Gastrocnemius medialis (tissue), 4 donors: ENCODE results near the gene SFXN3.

Experiments used
- CTCF ChIP-seq, 5 experiments: fragments of 450-650 bp in 3 of 5; fragments of 200-600 bp in 2 of 5; sonication (generic) in 2 of 5; IDR thresholded peaks in 4 of 5; conservative IDR thresholded peaks in 1 of 5; 1 replicate in 4 of 5; 2 replicates in 1 of 5; pipeline ENCODE4 v1.5.1; 2016 to 2019; ENCODE audit warnings: antibody characterized with exemption in 5 of 5, mild to moderate bottlenecking in 3 of 5, moderate library complexity in 3 of 5
- POLR2A ChIP-seq, 2 donors: fragments of 450-650 bp; IDR thresholded peaks; one replicate each; pipeline ENCODE4 v1.6.1; 2017; ENCODE audit warnings: antibody characterized with exemption in 2 of 2, mild to moderate bottlenecking in 2 of 2, moderate library complexity in 2 of 2

- no peak for TF ChIP-seq CTCF (IDR thresholded peaks at IDR 0.05 in 4 of 5, conservative IDR thresholded peaks at IDR 0.05 in 1 of 5)
- TF ChIP-seq POLR2A (IDR thresholded peaks at IDR 0.05), result no peak
These were observed 25.7 kb upstream of the SFXN3 start for GRCh38 chr10:101005361-101005760.
